Spleen (tissue), 7 donors: ENCODE measurements around the gene CLCN7.

Experiments used
- CTCF ChIP-seq, 11 experiments: fragments of 200-600 bp in 7 of 11; fragments of 450-650 bp in 4 of 11; sonication (generic) in 4 of 11; IDR thresholded peaks in 8 of 11; conservative IDR thresholded peaks in 3 of 11; 1 replicate in 7 of 11; 2 replicates in 4 of 11; pipeline versions ENCODE4 v1.4.0 to v1.8.0; 2016 to 2021; ENCODE audit warnings: antibody characterized with exemption in 11 of 11, inconsistent platforms in 4 of 11, mild to moderate bottlenecking in 1 of 11
- POLR2A ChIP-seq, 3 donors: fragments of 450-650 bp; IDR thresholded peaks; one replicate each; pipeline ENCODE4 v1.5.1; 2017; ENCODE audit warnings: antibody characterized with exemption in 3 of 3, mild to moderate bottlenecking in 1 of 3
- donor health status: DM: no; HTN: no; CAD: no; lungs with moderate emphysema.
- donor health status: DM: no; HTN: no; CAD: no.
- donor health status: DM: no; HTN: no; CAD: no.

- TF ChIP-seq CTCF (IDR thresholded peaks at IDR 0.05 in 8 of 11, conservative IDR thresholded peaks at IDR 0.05 in 3 of 11) (no peak), POLR2A (IDR thresholded peaks at IDR 0.05) (no peak)
Measured at GRCh38 chr16:1398826-1399581, 75.8 kb downstream of the CLCN7 start.
